Measurements from ENCODE around the gene FAM107B. TPM values are rescaled to one million over a fixed set of nuclear protein-coding genes. Genes with fewer than 3 reads are reported as not detected.

FAM107B gene
- total and polyA plus RNA-seq, 2 of the 8 experiments (the other 6 are each of a cell fraction or from before 2014, with no cell fraction given) = 7.5 to 28.1 TPM

- TF ChIP-seq KDM5A (IDR thresholded peaks at IDR 0.05; ENCODE audit: low read length) = no peak
- TF ChIP-seq HDAC2 (IDR thresholded peaks at IDR 0.05; ENCODE audit: borderline replicate concordance in 1 of 2, low read depth in 2 of 2, low read length in 2 of 2) = no peak
- no peak for TF ChIP-seq SRF (IDR thresholded peaks at IDR 0.05; ENCODE audit: low read depth, low read length)
- no peak for TF ChIP-seq KDM4A (IDR thresholded peaks at IDR 0.05; ENCODE audit: low read depth, low read length, severe bottlenecking)
- no peak for TF ChIP-seq SAP30 (IDR thresholded peaks at IDR 0.05; ENCODE audit: insufficient read depth, insufficient replicate concordance, low read length)
- no peak for TF ChIP-seq CEBPB (IDR thresholded peaks at IDR 0.05; ENCODE audit: low read depth, low read length)
- no peak for TF ChIP-seq TBP (IDR thresholded peaks at IDR 0.05; ENCODE audit: low read depth, low read length)
Observed at GRCh38 chr10:14658331-14659127, 116.2 kb downstream of the FAM107B start (continued).

Data from H1 (cell line).